Stimulated activated CD4-positive, alpha-beta T cell treated with anti-CD3 and anti-CD28 coated beads, TNF-alpha, amount 100 ng/mL, for 48 hours (primary cell): Measurements from ENCODE around the gene PTPN13.

Experiments used
- DNase-seq, 3 donors: peaks; one replicate each; pipeline ENCODE4 v3.0.0-alpha.2; 2020; ENCODE audit warnings: low read depth in 3 of 3

PTPN13 gene

GRCh38 chr4:86587381-86588140 lies 6.6 kb upstream of the PTPN13 start:
- DNase-seq = no peak

- no peak for DNase-seq
These were observed 1.4 kb upstream of the PTPN13 start for GRCh38 chr4:86592553-86593249.

- peak in 1 of 3 donors; percentile 12 for DNase-seq
These were observed 677 bp downstream of the PTPN13 start for GRCh38 chr4:86594559-86595425.

GRCh38 chr4:86595426-86595805 lies 1.3 kb downstream of the PTPN13 start:
- DNase-seq = no peak

- DNase-seq = no peak
These were observed 2.7 kb downstream of the PTPN13 start for GRCh38 chr4:86596807-86597206.

- DNase-seq = no peak
These were observed 6.0 kb downstream of the PTPN13 start for GRCh38 chr4:86600007-86600653.

- DNase-seq = no peak
These were observed 9.3 kb downstream of the PTPN13 start for GRCh38 chr4:86603311-86603885.

- no peak for DNase-seq
These were observed 12.7 kb downstream of the PTPN13 start for GRCh38 chr4:86606809-86607208.

- DNase-seq = no peak
These were observed 14.8 kb downstream of the PTPN13 start for GRCh38 chr4:86608757-86609375.

GRCh38 chr4:86611757-86612156 lies 17.6 kb downstream of the PTPN13 start:
- no peak for DNase-seq

- DNase-seq = no peak
These were observed 19.6 kb downstream of the PTPN13 start for GRCh38 chr4:86613734-86614133.

GRCh38 chr4:86614865-86615264 lies 20.8 kb downstream of the PTPN13 start:
- no peak for DNase-seq

GRCh38 chr4:86615501-86615900 lies 21.4 kb downstream of the PTPN13 start:
- no peak for DNase-seq

- no peak for DNase-seq
These were observed 25.5 kb downstream of the PTPN13 start for GRCh38 chr4:86619656-86620055.

GRCh38 chr4:86621435-86621834 lies 27.3 kb downstream of the PTPN13 start:
- no peak for DNase-seq

- no peak for DNase-seq
These were observed 32.0 kb downstream of the PTPN13 start for GRCh38 chr4:86626066-86626465.

GRCh38 chr4:86627462-86628135 lies 33.5 kb downstream of the PTPN13 start:
- DNase-seq = no peak

GRCh38 chr4:86630629-86631028 lies 36.5 kb downstream of the PTPN13 start:
- no peak for DNase-seq

- DNase-seq = no peak
These were observed 37.1 kb downstream of the PTPN13 start for GRCh38 chr4:86631166-86631565.

- DNase-seq = no peak
These were observed 39.7 kb downstream of the PTPN13 start for GRCh38 chr4:86633854-86634253.

- no peak for DNase-seq
These were observed 46.4 kb downstream of the PTPN13 start for GRCh38 chr4:86640469-86640868.
